SU-DHL-6 (cell line): ENCODE measurements around the gene RANBP17.

ENCODE experiments used
- H2AFZ ChIP-seq: fragments of 200-600 bp; sonication (generic); 2 replicates; pipeline ENCODE4 v1.6.1; 2014; ENCODE audit warnings: low read depth, mild to moderate bottlenecking, moderate library complexity, mixed read lengths, antibody characterized with exemption, low read length; ENCODE audit not compliant: severe bottlenecking
- H3F3A ChIP-seq: fragments of 200-600 bp; shearing (Covaris generic); 2 replicates; pipeline ENCODE4 v1.6.0; 2016; ENCODE audit warnings: antibody characterized with exemption, mild to moderate bottlenecking; ENCODE audit not compliant: insufficient read depth
- H3K27ac ChIP-seq: fragments of 200-600 bp; sonication (generic); 2 replicates; pipeline ENCODE4 v1.5.1; 2016; ENCODE audit warnings: low read depth, mild to moderate bottlenecking, low read length, moderate library complexity, mixed read lengths
- H3K27me3 ChIP-seq: fragments of 200-600 bp; sonication (generic), shearing (Covaris generic); 2 replicates; pipeline ENCODE4 v1.6.0; 2014; ENCODE audit warnings: mild to moderate bottlenecking, low read length
- H3K36me3 ChIP-seq: fragments of 200-600 bp; sonication (generic); 2 replicates; pipeline ENCODE4 v1.6.1; 2014; ENCODE audit warnings: mild to moderate bottlenecking, low read length, mixed read lengths
- H3K4me2 ChIP-seq: fragments of 300-600, 200-600 bp; shearing (Covaris generic), sonication (generic); 2 replicates; pipeline ENCODE4 v1.6.0; 2014; ENCODE audit warnings: low read length, low read depth, mild to moderate bottlenecking; ENCODE audit not compliant: poor library complexity, severe bottlenecking
- H3K4me3 ChIP-seq: fragments of 200-600 bp; sonication (generic); 2 replicates; pipeline ENCODE4 v1.5.1; 2014; ENCODE audit warnings: antibody characterized with exemption, low read length, mild to moderate bottlenecking, mixed read lengths; ENCODE audit not compliant: insufficient read depth, poor library complexity, severe bottlenecking
- H3K79me2 ChIP-seq: fragments of 200-600 bp; sonication (generic); 2 replicates; pipeline ENCODE4 v1.6.1; 2014; ENCODE audit warnings: mild to moderate bottlenecking, low read length, moderate library complexity; ENCODE audit not compliant: insufficient read depth
- H3K9ac ChIP-seq: fragments of 200-600 bp; sonication (generic); 2 replicates; pipeline ENCODE4 v1.7.0; 2014; ENCODE audit warnings: mild to moderate bottlenecking, low read length
- H3K9me2 ChIP-seq: fragments of 200-600 bp; sonication (generic); replicated peaks from 2 replicates; pipeline ENCODE4 v1.6.1; 2014; ENCODE audit warnings: low read length; ENCODE audit not compliant: insufficient read depth
- H3K9me3 ChIP-seq: fragments of 200-600 bp; sonication (generic); 2 replicates; pipeline ENCODE4 v1.6.1; 2014; ENCODE audit warnings: low read length, mixed read lengths; ENCODE audit not compliant: insufficient read depth
- H4K20me1 ChIP-seq: fragments of 200-600 bp; sonication (generic); 2 replicates; pipeline ENCODE4 v1.6.1; 2014; ENCODE audit warnings: low read depth, mild to moderate bottlenecking, antibody characterized with exemption, low read length, moderate library complexity, mixed read lengths
- CTCF ChIP-seq: fragments of 200-600 bp; sonication (generic); IDR thresholded peaks from one replicate; pipeline ENCODE4 v1.5.1; 2017; ENCODE audit warnings: antibody characterized with exemption, mild to moderate bottlenecking, low read length, moderate library complexity; ENCODE audit not compliant: insufficient read depth, poor library complexity, severe bottlenecking
- EZH2phosphoT487 ChIP-seq: fragments of 200-600 bp; sonication (generic), shearing (Covaris generic); conservative IDR thresholded peaks from 2 replicates; pipeline ENCODE4 v1.6.1; 2018; ENCODE audit warnings: mild to moderate bottlenecking, antibody characterized with exemption, low read length, moderate library complexity, mixed read lengths

Gene RANBP17

GRCh38 chr5:171139227-171139626, 277.4 kb downstream of the RANBP17 start:
- no peak overlapping the region for H3K4me2 ChIP-seq
- no peaks in the 10 kb centered on the region for H3K79me2 ChIP-seq
- no peak overlapping the region for H3K9ac ChIP-seq
- H3K9me2 ChIP-seq: no peaks in the 10 kb centered on the region
- no peaks in the 10 kb centered on the region for H3F3A ChIP-seq
- no peaks in the 10 kb centered on the region for H3K9me3 ChIP-seq
- no peak overlapping the region for H3K4me3 ChIP-seq
- H4K20me1 ChIP-seq: no peaks in the 10 kb centered on the region
- H3K36me3 ChIP-seq: no peaks in the 10 kb centered on the region
- H2AFZ ChIP-seq: no peak overlapping the region
- TF ChIP-seq EZH2phosphoT487: no peak
- TF ChIP-seq CTCF: no peak
- H3K27ac ChIP-seq: no peak overlapping the region
- no peaks in the 10 kb centered on the region for H3K27me3 ChIP-seq

- Histone ChIP-seq H3K4me2 (no peak overlapping the region), H3K79me2 (no peaks in the 10 kb centered on the region), H3F3A (no peaks in the 10 kb centered on the region), H4K20me1 (no peaks in the 10 kb centered on the region), H3K27me3 (no peaks in the 10 kb centered on the region), H3K9me3 (no peaks in the 10 kb centered on the region), H3K4me3 (no peak overlapping the region), H3K36me3 (no peaks in the 10 kb centered on the region), H2AFZ (no peak overlapping the region), H3K9me2 (no peaks in the 10 kb centered on the region), H3K27ac (no peak overlapping the region), H3K9ac (no peak overlapping the region)
- TF ChIP-seq CTCF (no peak), EZH2phosphoT487 (no peak)
Observed at GRCh38 chr5:171142617-171143016, 280.8 kb downstream of the RANBP17 start.

GRCh38 chr5:171143171-171143570, 281.4 kb downstream of the RANBP17 start:
- no peak overlapping the region for H3K4me2 ChIP-seq
- H2AFZ ChIP-seq: no peak overlapping the region
- no peaks in the 10 kb centered on the region for H3K36me3 ChIP-seq
- H3K9me3 ChIP-seq: no peaks in the 10 kb centered on the region
- H3K27me3 ChIP-seq: no peaks in the 10 kb centered on the region
- H3F3A ChIP-seq: no peaks in the 10 kb centered on the region
- TF ChIP-seq EZH2phosphoT487 (no peak), CTCF (no peak)
- H3K4me3 ChIP-seq: no peak overlapping the region
- H3K79me2 ChIP-seq: no peaks in the 10 kb centered on the region
- no peaks in the 10 kb centered on the region for H3K9me2 ChIP-seq
- no peak overlapping the region for H3K9ac ChIP-seq
- H4K20me1 ChIP-seq: no peaks in the 10 kb centered on the region
- no peak overlapping the region for H3K27ac ChIP-seq

GRCh38 chr5:171143926-171144325, 282.1 kb downstream of the RANBP17 start:
- Histone ChIP-seq H3F3A (no peaks in the 10 kb centered on the region), H3K79me2 (no peaks in the 10 kb centered on the region), H3K9ac (no peak overlapping the region), H3K4me2 (no peak overlapping the region), H3K9me3 (no peaks in the 10 kb centered on the region), H3K4me3 (no peak overlapping the region), H3K27me3 (no peaks in the 10 kb centered on the region), H2AFZ (no peak overlapping the region), H3K36me3 (no peaks in the 10 kb centered on the region), H3K27ac (no peak overlapping the region), H3K9me2 (no peaks in the 10 kb centered on the region), H4K20me1 (no peaks in the 10 kb centered on the region)
- no peak for TF ChIP-seq CTCF
- no peak for TF ChIP-seq EZH2phosphoT487
